BE2C (cell line): ENCODE data around the gene ZNF573.
"Not testable (repeated sequence)": the region's sequence is repeated elsewhere in the genome, so short reads cannot be mapped to it uniquely, and the experiment has no call there.

Experiments used
- DNase-seq: peaks from one replicate; pipeline ENCODE4 v3.0.0-alpha.2; 2020
- H3K27me3 ChIP-seq: fragments of 250-450 bp; sonication (Bioruptor Pico); 2 replicates; pipeline ENCODE4 v1.5.1; 2020; ENCODE audit warnings: mild to moderate bottlenecking
- H3K36me3 ChIP-seq: fragments of 250-450 bp; sonication (Bioruptor Pico); 2 replicates; pipeline ENCODE4 v1.5.1; 2020; ENCODE audit warnings: mild to moderate bottlenecking
- H3K4me1 ChIP-seq: fragments of 250-450 bp; sonication (Bioruptor Pico); 2 replicates; pipeline ENCODE4 v1.5.1; 2020
- H3K4me3 ChIP-seq: 2 replicates; pipeline ENCODE4 v1.5.1; 2011; ENCODE audit warnings: low read depth, low read length
- H3K9me3 ChIP-seq: fragments of 250-450 bp; sonication (Bioruptor Pico); 2 replicates; pipeline ENCODE4 v1.5.1; 2020
- CTCF ChIP-seq: IDR thresholded peaks from 2 replicates; pipeline ENCODE4 v1.5.1; 2012; ENCODE audit warnings: mild to moderate bottlenecking, low read depth, low read length

ZNF573 gene

GRCh38 chr19:37790244-37790925 is 11.0 kb upstream of the ZNF573 start:
- Histone ChIP-seq H3K36me3 (no peaks in the 10 kb centered on the region), H3K4me1 (no peaks in the 10 kb centered on the region), H3K27me3 (no peaks in the 10 kb centered on the region), H3K4me3 (no peak overlapping the region), H3K9me3 (no peaks in the 10 kb centered on the region)
- TF ChIP-seq CTCF: no peak
- DNase-seq: no peak

- Histone ChIP-seq H3K4me1 (no peaks in the 10 kb centered on the region), H3K4me3 (peak overlapping the region; percentile 99)
- no peak for DNase-seq
These were observed 716 bp downstream of the ZNF573 start for GRCh38 chr19:37778613-37779126.

GRCh38 chr19:37770985-37771384 is 8.4 kb downstream of the ZNF573 start:
- Histone ChIP-seq H3K9me3 (no peaks in the 10 kb centered on the region), H3K4me3 (no peak overlapping the region)
- TF ChIP-seq CTCF: no peak

More at GRCh38 chr19:37778613-37779126, 716 bp downstream of the ZNF573 start:
- no peaks in the 10 kb centered on the region for H3K36me3 ChIP-seq
- TF ChIP-seq CTCF: no peak
- no peaks in the 10 kb centered on the region for H3K27me3 ChIP-seq
- no peaks in the 10 kb centered on the region for H3K9me3 ChIP-seq

GRCh38 chr19:37763488-37763887 is 15.9 kb downstream of the ZNF573 start:
- Histone ChIP-seq H3K27me3 (no peaks in the 10 kb centered on the region), H3K4me3 (no peak overlapping the region), H3K4me1 (no peaks in the 10 kb centered on the region), H3K36me3 (no peaks in the 10 kb centered on the region), H3K9me3 (no peaks in the 10 kb centered on the region)
- TF ChIP-seq CTCF: no peak
- DNase-seq: no peak

More at GRCh38 chr19:37770985-37771384, 8.4 kb downstream of the ZNF573 start:
- Histone ChIP-seq H3K27me3 (no peaks in the 10 kb centered on the region), H3K4me1 (no peaks in the 10 kb centered on the region), H3K36me3 (peaks cover 4% of the 10 kb centered on the region; the same call in 1 of the 2 replicates)
- DNase-seq: no peak

- not testable (repeated sequence) for H3K36me3 ChIP-seq, DNase-seq, H3K4me3 ChIP-seq, H3K4me1 ChIP-seq, H3K27me3 ChIP-seq, H3K9me3 ChIP-seq
These were observed 21.7 kb downstream of the ZNF573 start for GRCh38 chr19:37757683-37758082.

- H3K9me3 ChIP-seq: no peaks in the 10 kb centered on the region; the same call in none of the 2 replicates
- DNase-seq: no peak
- no peak overlapping the region for H3K4me3 ChIP-seq
- TF ChIP-seq CTCF: no peak
- H3K27me3 ChIP-seq: no peaks in the 10 kb centered on the region
- H3K36me3 ChIP-seq: peaks cover 11% of the 10 kb centered on the region; the same call in 1 of the 2 replicates
- H3K4me1 ChIP-seq: no peaks in the 10 kb centered on the region
These were observed 41.0 kb downstream of the ZNF573 start for GRCh38 chr19:37738371-37738770.
